Smooth muscle cell (in vitro differentiated cells): ENCODE data around the gene ERBB4. TPM values are rescaled to one million over a fixed set of nuclear protein-coding genes. Genes with fewer than 3 reads are reported as not detected.

Source experiments
- DNase-seq: peaks from one replicate; lab custom pipeline; 2025; ENCODE audit not compliant: unreplicated experiment; lab: John Stamatoyannopoulos, UW
- H2AFZ ChIP-seq: fragments of 200-600 bp; sonication (generic); 2 replicates; pipeline ENCODE4 v1.6.0; 2016; ENCODE audit warnings: antibody characterized with exemption, low read depth, mild to moderate bottlenecking
- H3F3A ChIP-seq: fragments of 200-600 bp; sonication (generic); 2 replicates; pipeline ENCODE4 v1.6.0; 2017; ENCODE audit warnings: antibody characterized with exemption, low read depth
- H3K27ac ChIP-seq: fragments of 200-600 bp; sonication (generic); 2 replicates; pipeline ENCODE4 v1.5.1; 2016; ENCODE audit warnings: low read depth, mild to moderate bottlenecking
- H3K27me3 ChIP-seq: fragments of 200-600 bp; sonication (generic); 2 replicates; pipeline ENCODE4 v1.6.1; 2016; ENCODE audit warnings: low read depth, mild to moderate bottlenecking
- H3K36me3 ChIP-seq: fragments of 200-600 bp; sonication (generic); 2 replicates; pipeline ENCODE4 v1.5.1; 2016; ENCODE audit warnings: low read depth
- H3K4me1 ChIP-seq: fragments of 200-600 bp; sonication (generic); 2 replicates; pipeline ENCODE4 v1.5.1; 2016; ENCODE audit warnings: low read depth
- H3K4me2 ChIP-seq: fragments of 200-600 bp; sonication (generic); 2 replicates; pipeline ENCODE4 v1.6.0; 2016; ENCODE audit warnings: mild to moderate bottlenecking
- H3K4me3 ChIP-seq: fragments of 200-600 bp; sonication (generic); 2 replicates; pipeline ENCODE4 v1.5.1; 2016; ENCODE audit warnings: mild to moderate bottlenecking
- H3K79me2 ChIP-seq: fragments of 200-600 bp; sonication (generic); 2 replicates; pipeline ENCODE4 v1.6.0; 2016; ENCODE audit warnings: low read depth, mild to moderate bottlenecking
- H3K9ac ChIP-seq: fragments of 200-600 bp; sonication (generic); 2 replicates; pipeline ENCODE4 v1.6.0; 2016; ENCODE audit warnings: low read depth
- H3K9me3 ChIP-seq: fragments of 200-600 bp; sonication (generic); replicated peaks from 2 replicates; pipeline ENCODE4 v1.5.1; 2016; ENCODE audit warnings: low read depth
- H4K20me1 ChIP-seq: fragments of 200-600 bp; sonication (generic); 2 replicates; pipeline ENCODE4 v1.6.0; 2016; ENCODE audit warnings: low read depth
- CTCF ChIP-seq: fragments of 200-600 bp; sonication (generic); IDR thresholded peaks from 2 replicates; pipeline ENCODE4 v1.5.1; 2017; ENCODE audit warnings: borderline replicate concordance, mild to moderate bottlenecking, antibody characterized with exemption; ENCODE audit not compliant: insufficient read depth, poor library complexity, severe bottlenecking
- WGBS: methylation state at CpG from one replicate; pipeline ENCODE4 v1.1.7; 2016; ENCODE audit warnings: low lambda C conversion rate; 5-methylcytosine and 5-hydroxymethylcytosine counted together
- polyA plus RNA-seq: library from polyadenylated mRNA; unstranded; fragments of >200 nt; fragmentation: Nextera tagmentation; extraction: Ambion mirVana; gene quantifications from 2 replicates; pipeline ENCODE4 v1.2.1, GENCODE V29; 2016
- total RNA-seq: library from RNA; depleted of rRNA; stranded (reverse); fragments of >200 nt; gene quantifications from 2 replicates; pipeline ENCODE4 v1.2.3, GENCODE V29; 2014

Gene ERBB4
- total and polyA plus RNA-seq, 2 experiments from 2014 or later, result 0.67 TPM; not detected in 1

- Histone ChIP-seq H3K27me3 (no peaks in the 10 kb centered on the region), H3K4me2 (no peak overlapping the region)
These were observed 116.9 kb downstream of the ERBB4 start for GRCh38 chr2:212421556-212422334.

GRCh38 chr2:212416086-212416485 lies 122.5 kb downstream of the ERBB4 start:
- Histone ChIP-seq H3K27me3 (no peaks in the 10 kb centered on the region), H2AFZ (peak overlapping the region; percentile 55), H4K20me1 (no peaks in the 10 kb centered on the region), H3K4me3 (no peak overlapping the region), H3K9me3 (no peaks in the 10 kb centered on the region), H3K79me2 (no peaks in the 10 kb centered on the region), H3K4me2 (no peak overlapping the region), H3K4me1 (no peaks in the 10 kb centered on the region), H3K9ac (no peak overlapping the region), H3K36me3 (no peaks in the 10 kb centered on the region), H3F3A (no peaks in the 10 kb centered on the region), H3K27ac (no peak overlapping the region)
- DNase-seq, result no peak
- no peak for TF ChIP-seq CTCF
- WGBS, result 88% methylated on average over 3 of the region's 3 CpGs

More at GRCh38 chr2:212421556-212422334, 116.9 kb downstream of the ERBB4 start:
- H3K4me3 ChIP-seq, result no peak overlapping the region
- no peaks in the 10 kb centered on the region for H3K79me2 ChIP-seq
- no peak for TF ChIP-seq CTCF
- DNase-seq, result no peak
- no peak overlapping the region for H2AFZ ChIP-seq
- H3K4me1 ChIP-seq, result no peaks in the 10 kb centered on the region
- 94% methylated on average over 4 of the region's 4 CpGs for WGBS
- H3K9ac ChIP-seq, result no peak overlapping the region
- H3F3A ChIP-seq, result no peaks in the 10 kb centered on the region
- no peaks in the 10 kb centered on the region for H3K36me3 ChIP-seq
- no peak overlapping the region for H3K27ac ChIP-seq
- H4K20me1 ChIP-seq, result no peaks in the 10 kb centered on the region
- H3K9me3 ChIP-seq, result no peaks in the 10 kb centered on the region

DNA sequence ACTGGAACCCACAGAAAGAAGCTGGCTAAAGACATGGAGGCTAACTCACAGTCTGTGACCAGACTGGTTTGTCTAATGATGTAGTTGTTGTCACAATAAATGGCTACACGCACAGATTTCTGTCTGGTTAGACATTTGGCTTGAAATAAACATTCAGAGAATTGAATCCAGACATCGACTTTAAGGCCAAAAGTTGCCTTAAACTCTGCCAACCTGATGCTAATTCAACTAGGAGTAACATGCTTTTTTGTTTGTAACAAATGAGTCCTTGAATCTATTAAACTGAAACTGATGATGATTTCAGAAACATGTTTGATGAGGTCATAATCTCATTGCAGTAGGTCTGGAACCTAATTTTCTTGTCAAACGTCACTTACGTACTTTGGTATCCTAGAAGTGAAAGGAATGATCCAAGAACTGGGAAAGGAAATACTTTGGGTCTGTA lies 123.8 kb downstream of the ERBB4 start:
- Histone ChIP-seq H3F3A (no peaks in the 10 kb centered on the region), H2AFZ (peak overlapping the region; percentile 97), H3K4me3 (peak overlapping the region; percentile 3), H3K27ac (peak overlapping the region; percentile 50), H3K36me3 (no peaks in the 10 kb centered on the region), H3K4me2 (peak overlapping the region; percentile 59), H3K9ac (peak overlapping the region; percentile 20), H3K9me3 (no peaks in the 10 kb centered on the region), H3K27me3 (no peaks in the 10 kb centered on the region), H3K79me2 (no peaks in the 10 kb centered on the region), H4K20me1 (no peaks in the 10 kb centered on the region), H3K4me1 (no peaks in the 10 kb centered on the region)
- 38% methylated on average over 4 of the region's 4 CpGs for WGBS
- no peak for DNase-seq
- no peak for TF ChIP-seq CTCF

- no peaks in the 10 kb centered on the region for H4K20me1 ChIP-seq
- TF ChIP-seq CTCF, result no peak
- no peak overlapping the region for H3K4me2 ChIP-seq
- no peaks in the 10 kb centered on the region for H3K27me3 ChIP-seq
- H3K36me3 ChIP-seq, result no peaks in the 10 kb centered on the region
- no peak overlapping the region for H3K9ac ChIP-seq
- no peaks in the 10 kb centered on the region for H3K9me3 ChIP-seq
- 81% methylated on average over 1 of the region's 1 CpG for WGBS
- no peak overlapping the region for H3K4me3 ChIP-seq
- no peak overlapping the region for H2AFZ ChIP-seq
- DNase-seq, result no peak
- no peaks in the 10 kb centered on the region for H3K4me1 ChIP-seq
- H3K79me2 ChIP-seq, result no peaks in the 10 kb centered on the region
- no peak overlapping the region for H3K27ac ChIP-seq
- no peaks in the 10 kb centered on the region for H3F3A ChIP-seq
These were observed 129.0 kb downstream of the ERBB4 start for GRCh38 chr2:212409560-212409959.
